SK-N-SH (cell line): ENCODE data around the gene ATG7.

Experiments used
- CHD2 ChIP-seq: fragments of 150-350 bp; IDR thresholded peaks from 2 replicates; pipeline ENCODE4 v1.6.1; 2018; ENCODE audit warnings: low read length; ENCODE audit not compliant: partially characterized antibody
- CTCF ChIP-seq: fragments of 200-600 bp; sonication (generic); IDR thresholded peaks from 2 replicates; pipeline ENCODE4 v1.6.1; 2017; ENCODE audit warnings: antibody characterized with exemption, mild to moderate bottlenecking, moderate library complexity
- EP300 ChIP-seq, 2 experiments: IDR thresholded peaks; 2 replicates each; pipeline versions ENCODE4 v1.4.0 to v1.6.1; 2012; ENCODE audit warnings: borderline replicate concordance in 1 of 2, low read depth in 1 of 2, low read length in 1 of 2
- EZH2phosphoT487 ChIP-seq: fragments of 200-600 bp; sonication (generic); IDR thresholded peaks from 2 replicates; pipeline ENCODE4 v1.6.1; 2017; ENCODE audit warnings: low read depth, mixed run types, mild to moderate bottlenecking, antibody characterized with exemption, moderate library complexity, borderline replicate concordance
- GATA2 ChIP-seq: sonication (generic); formaldehyde crosslinking; IDR thresholded peaks from 2 replicates; pipeline ENCODE4 v1.5.0; 2020; ENCODE audit warnings: mild to moderate bottlenecking, missing genetic modification reagents
- JUND ChIP-seq: IDR thresholded peaks from 2 replicates; pipeline ENCODE4 v1.4.0; 2012
- MAX ChIP-seq: IDR thresholded peaks from 2 replicates; pipeline ENCODE4 v1.4.0; 2012; ENCODE audit warnings: low read depth
- MEF2A ChIP-seq: IDR thresholded peaks from 2 replicates; pipeline ENCODE4 v1.4.0; 2012; ENCODE audit warnings: low read depth, borderline replicate concordance
- PBX3 ChIP-seq: IDR thresholded peaks from 2 replicates; pipeline ENCODE4; 2012
- POLR2AphosphoS5 ChIP-seq: IDR thresholded peaks from 2 replicates; pipeline ENCODE4 v1.6.1; 2012; ENCODE audit warnings: low read depth, low read length
- RCOR1 ChIP-seq: fragments of 150-350 bp; IDR thresholded peaks from 2 replicates; pipeline ENCODE4 v1.6.1; 2017; ENCODE audit warnings: antibody characterized with exemption, low read length
- REST ChIP-seq: IDR thresholded peaks from 2 replicates; pipeline ENCODE4 v1.6.1; 2012; ENCODE audit warnings: mild to moderate bottlenecking, low read depth, low read length, moderate library complexity
- TEAD4 ChIP-seq: IDR thresholded peaks from 2 replicates; pipeline ENCODE4 v1.4.0; 2012; ENCODE audit warnings: mild to moderate bottlenecking, borderline replicate concordance; ENCODE audit not compliant: insufficient read depth
- YY1 ChIP-seq: IDR thresholded peaks from 2 replicates; pipeline ENCODE4 v1.4.0; 2012; ENCODE audit warnings: low read depth, mild to moderate bottlenecking

- no peak for TF ChIP-seq CTCF
- no peak for TF ChIP-seq TEAD4
- TF ChIP-seq EP300 (IDR thresholded peaks at IDR 0.05; ENCODE audit: borderline replicate concordance in 1 of 2, low read depth in 1 of 2, low read length in 1 of 2): no peak
- no peak for TF ChIP-seq JUND
- no peak for TF ChIP-seq REST
- TF ChIP-seq YY1: no peak
- no peak for TF ChIP-seq POLR2AphosphoS5
- TF ChIP-seq PBX3: no peak
- no peak for TF ChIP-seq MEF2A
- no peak for TF ChIP-seq EZH2phosphoT487
- no peak for TF ChIP-seq CHD2
- TF ChIP-seq RCOR1: no peak
- no peak for TF ChIP-seq GATA2 (CRISPR knock-in tag)
- no peak for TF ChIP-seq MAX
These were observed 281.4 kb downstream of the ATG7 start for GRCh38 chr3:11553436-11554235.
